Skeletal muscle tissue (tissue), 4 donors: ENCODE results near the gene UBE2G2. TPM values are rescaled to one million over a fixed set of nuclear protein-coding genes. Genes with fewer than 3 reads are reported as not detected.

Experiments
- H3K27ac ChIP-seq: one replicate; pipeline ENCODE4 v1.7.0; 2013; ENCODE audit warnings: mild to moderate bottlenecking, low read depth, low read length, inconsistent platforms
- H3K27me3 ChIP-seq, 3 donors: one replicate each; pipeline ENCODE4 v1.7.0; 2013; ENCODE audit warnings: low read length in 3 of 3; ENCODE audit not compliant: control insufficient read depth in 3 of 3, insufficient read depth in 3 of 3
- H3K36me3 ChIP-seq, 3 donors: one replicate each; pipeline ENCODE4 v1.7.0; 2013; ENCODE audit warnings: low read length in 3 of 3; ENCODE audit not compliant: control insufficient read depth in 3 of 3, insufficient read depth in 3 of 3
- H3K4me1 ChIP-seq, 3 donors: one replicate each; pipeline ENCODE4 v1.7.0; 2013; ENCODE audit warnings: low read length in 3 of 3, mild to moderate bottlenecking in 3 of 3; ENCODE audit not compliant: control insufficient read depth in 3 of 3, insufficient read depth in 3 of 3
- H3K4me3 ChIP-seq, 3 donors: one replicate each; pipeline ENCODE4 v1.7.0; 2013; ENCODE audit warnings: low read length in 3 of 3
- H3K9ac ChIP-seq, 3 donors: one replicate each; pipeline ENCODE4 v1.7.0; 2013; ENCODE audit warnings: low read length in 3 of 3, mild to moderate bottlenecking in 3 of 3, moderate library complexity in 2 of 3, low read depth in 1 of 3
- H3K9me3 ChIP-seq, 3 donors: one replicate each; pipeline ENCODE4 v1.7.0; 2013; ENCODE audit warnings: low read length in 3 of 3; ENCODE audit not compliant: control insufficient read depth in 3 of 3
- total RNA-seq: library from RNA; depleted of rRNA; stranded (reverse); fragments of >200 nt; gene quantifications from one replicate; pipeline ENCODE4 v1.2.3, GENCODE V29; 2014
- donor health status: Osteomylitis.

The UBE2G2 gene
- total RNA-seq, 1 donor from 2014 or later, result 60.5 TPM

- H3K27me3 ChIP-seq, result peaks cover 2 to 13% (median 7%) of the 10 kb centered on the region in 3 donors
Observed at GRCh38 chr21:44739316-44739715, 62.3 kb downstream of the UBE2G2 start.

DNA sequence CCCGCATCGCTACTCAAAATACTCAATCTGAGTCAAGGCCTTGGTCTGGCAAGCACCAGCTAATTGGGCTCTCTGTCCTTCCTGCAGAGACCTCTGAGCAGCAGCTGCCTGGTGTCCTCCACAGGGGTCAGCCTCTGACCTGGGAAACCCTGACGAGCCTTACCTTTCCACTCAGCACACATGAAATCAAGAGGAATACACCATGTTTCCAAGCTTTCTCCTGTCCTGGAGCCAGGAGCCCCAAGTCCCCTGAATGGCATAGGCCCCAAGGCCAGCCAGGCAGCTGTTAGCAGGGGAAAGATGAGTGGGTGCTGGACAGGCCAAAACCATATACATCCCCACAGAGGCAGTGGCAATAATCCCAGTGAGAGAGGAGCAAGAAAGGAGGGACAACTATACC is 63.0 kb downstream of the UBE2G2 start:
- Histone ChIP-seq H3K36me3 (no peaks in the 10 kb centered on the region), H3K9me3 (peaks cover 15 to 21% (median 18%) of the 10 kb centered on the region in 3 donors)

More at GRCh38 chr21:44739316-44739715, 62.3 kb downstream of the UBE2G2 start:
- Histone ChIP-seq H3K4me3 (no peak overlapping the region), H3K36me3 (no peaks in the 10 kb centered on the region), H3K27ac (no peak overlapping the region), H3K9me3 (peaks cover 15 to 21% (median 18%) of the 10 kb centered on the region in 3 donors), H3K4me1 (no peaks in the 10 kb centered on the region), H3K9ac (no peak overlapping the region)

DNA sequence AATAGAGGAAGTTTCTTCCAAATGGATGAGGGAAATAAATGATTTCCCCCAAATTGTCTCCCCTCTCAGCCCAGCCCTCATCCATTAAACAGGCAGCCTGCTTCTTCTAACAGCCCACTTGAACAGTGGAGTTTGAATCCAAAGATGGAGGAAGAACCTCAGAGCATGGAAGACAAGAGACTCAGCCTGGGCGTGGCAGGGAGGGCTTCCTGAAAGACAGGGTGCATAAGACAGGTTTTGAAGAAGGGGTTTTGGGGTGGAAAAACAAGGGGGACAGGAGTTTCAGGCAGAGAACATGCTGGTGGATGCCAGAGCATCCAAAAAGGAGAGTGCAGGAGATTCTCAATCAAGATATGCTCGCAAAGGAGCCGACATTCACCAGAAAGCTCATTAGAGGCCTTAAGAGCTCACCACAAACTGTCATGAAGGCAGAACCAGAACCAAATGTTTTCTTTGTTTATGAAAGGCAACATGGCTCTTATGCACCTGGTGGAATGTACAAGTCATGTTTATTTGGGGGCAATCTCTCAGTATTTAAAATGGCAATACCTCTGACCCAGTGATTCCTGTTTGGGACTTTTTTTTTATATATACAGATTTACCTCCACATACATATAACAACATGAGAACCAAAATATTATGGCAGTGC is 63.8 kb downstream of the UBE2G2 start:
- H3K9me3 ChIP-seq, result peaks cover 15 to 21% (median 18%) of the 10 kb centered on the region in 3 donors
- H3K27me3 ChIP-seq, result peaks cover 2 to 19% (median 16%) of the 10 kb centered on the region in 3 donors
- H3K27ac ChIP-seq, result no peak overlapping the region
- no peaks in the 10 kb centered on the region for H3K36me3 ChIP-seq
- H3K9ac ChIP-seq, result no peak overlapping the region
- no peaks in the 10 kb centered on the region for H3K4me1 ChIP-seq
- no peak overlapping the region for H3K4me3 ChIP-seq

More for the DNA sequence above, 63.0 kb downstream of the UBE2G2 start:
- Histone ChIP-seq H3K27me3 (peaks cover 2 to 13% (median 11%) of the 10 kb centered on the region in 3 donors), H3K27ac (no peak overlapping the region), H3K9ac (no peak overlapping the region), H3K4me3 (no peak overlapping the region), H3K4me1 (no peaks in the 10 kb centered on the region)

- no peak overlapping the region for H3K4me3 ChIP-seq
- H3K36me3 ChIP-seq, result no peaks in the 10 kb centered on the region
- H3K4me1 ChIP-seq, result no peaks in the 10 kb centered on the region
- H3K9me3 ChIP-seq, result peaks cover 15 to 21% (median 18%) of the 10 kb centered on the region in 3 donors
- peaks cover 6 to 22% (median 17%) of the 10 kb centered on the region in 3 donors for H3K27me3 ChIP-seq
- H3K27ac ChIP-seq, result no peak overlapping the region
- no peak overlapping the region for H3K9ac ChIP-seq
Observed at GRCh38 chr21:44736291-44737004, 65.2 kb downstream of the UBE2G2 start.

- H3K4me3 ChIP-seq, result no peak overlapping the region
- no peak overlapping the region for H3K27ac ChIP-seq
- no peaks in the 10 kb centered on the region for H3K36me3 ChIP-seq
- H3K9ac ChIP-seq, result no peak overlapping the region
- no peaks in the 10 kb centered on the region for H3K4me1 ChIP-seq
- peaks cover 6 to 22% (median 21%) of the 10 kb centered on the region in 3 donors for H3K27me3 ChIP-seq
- peaks cover 15 to 21% (median 18%) of the 10 kb centered on the region in 3 donors for H3K9me3 ChIP-seq
Observed at GRCh38 chr21:44735821-44736220, 65.8 kb downstream of the UBE2G2 start.

- peaks cover 3 to 29% (median 22%) of the 10 kb centered on the region in 3 donors for H3K27me3 ChIP-seq
- no peaks in the 10 kb centered on the region for H3K4me1 ChIP-seq
- no peaks in the 10 kb centered on the region for H3K36me3 ChIP-seq
- H3K27ac ChIP-seq, result no peak overlapping the region
- H3K9me3 ChIP-seq, result peaks cover 15 to 20% (median 18%) of the 10 kb centered on the region in 3 donors
- no peak overlapping the region for H3K4me3 ChIP-seq
- H3K9ac ChIP-seq, result no peak overlapping the region
Observed at GRCh38 chr21:44734841-44735240, 66.8 kb downstream of the UBE2G2 start.

DNA sequence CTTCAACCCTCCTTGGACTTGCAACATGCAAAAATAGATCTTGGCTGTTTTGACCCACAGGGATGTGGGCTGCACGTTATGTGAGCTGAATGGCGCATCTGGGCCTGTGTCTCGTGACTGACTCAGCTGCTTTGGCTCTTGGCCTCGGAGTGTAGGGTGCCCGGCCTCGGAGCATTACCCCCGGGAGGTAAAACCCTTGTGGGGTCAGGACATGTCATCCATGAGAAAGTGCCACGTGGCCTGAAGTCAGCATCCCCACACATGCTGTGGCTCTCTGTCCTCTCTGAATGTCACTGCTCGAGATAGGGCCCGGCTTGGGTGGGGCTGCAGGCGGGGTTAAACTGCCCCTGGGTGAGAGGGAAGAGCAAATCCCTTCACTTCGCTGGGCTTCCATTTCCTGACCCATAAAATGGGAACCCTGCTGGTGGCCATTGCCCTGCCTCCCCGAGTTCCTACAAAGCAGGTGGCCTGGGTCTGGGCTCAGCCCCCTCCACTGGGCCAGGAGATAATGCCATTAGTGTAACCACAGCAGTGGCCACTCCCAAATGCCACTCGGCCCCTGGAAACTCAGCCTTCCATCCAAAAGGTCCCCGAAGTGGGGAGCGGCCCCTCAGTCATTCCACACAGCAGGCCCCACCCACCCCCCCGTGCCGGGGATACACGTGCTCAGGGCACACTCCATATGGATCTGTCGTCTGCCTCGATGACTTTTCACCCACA is 67.4 kb downstream of the UBE2G2 start:
- Histone ChIP-seq H3K36me3 (no peaks in the 10 kb centered on the region), H3K4me1 (no peaks in the 10 kb centered on the region), H3K27me3 (peaks cover 4 to 33% (median 22%) of the 10 kb centered on the region in 3 donors)

DNA sequence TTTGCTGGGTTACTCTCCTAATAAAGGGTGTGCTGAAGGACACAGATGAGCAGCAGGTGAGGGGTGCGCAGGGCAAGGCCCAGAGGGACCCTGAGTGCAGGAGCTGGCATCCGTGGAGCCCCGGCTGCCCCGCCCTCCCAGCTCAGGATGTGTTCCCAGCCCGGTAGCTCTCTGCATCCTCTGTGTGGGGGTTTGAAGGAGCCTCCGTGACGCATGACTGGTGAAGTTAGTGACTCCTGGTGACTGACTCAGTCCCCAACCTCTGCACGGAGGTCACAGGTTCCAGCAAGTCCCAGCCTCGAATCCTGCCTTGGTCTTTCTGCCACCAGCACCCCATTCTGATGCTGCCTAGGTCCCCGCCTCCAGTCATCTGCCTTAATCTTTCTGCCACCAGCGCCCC is 68.7 kb downstream of the UBE2G2 start:
- H3K4me1 ChIP-seq, result no peaks in the 10 kb centered on the region
- peaks cover 10 to 40% (median 23%) of the 10 kb centered on the region in 3 donors for H3K27me3 ChIP-seq
- peaks cover 6 to 8% (median 8%) of the 10 kb centered on the region in 3 donors for H3K9me3 ChIP-seq
- H3K36me3 ChIP-seq, result no peaks in the 10 kb centered on the region
- no peak overlapping the region for H3K4me3 ChIP-seq
- H3K9ac ChIP-seq, result no peak overlapping the region
- no peak overlapping the region for H3K27ac ChIP-seq

More for the DNA sequence above, 67.4 kb downstream of the UBE2G2 start:
- Histone ChIP-seq H3K9me3 (peaks cover 13 to 14% (median 14%) of the 10 kb centered on the region in 3 donors), H3K27ac (no peak overlapping the region), H3K9ac (no peak overlapping the region), H3K4me3 (no peak overlapping the region)

- H3K27ac ChIP-seq, result no peak overlapping the region
- H3K4me1 ChIP-seq, result no peaks in the 10 kb centered on the region
- no peak overlapping the region for H3K4me3 ChIP-seq
- peaks cover under 1 to 6% (median 2%) of the 10 kb centered on the region in 3 donors for H3K9me3 ChIP-seq
- H3K36me3 ChIP-seq, result no peaks in the 10 kb centered on the region
- peaks cover 16 to 46% (median 28%) of the 10 kb centered on the region in 3 donors for H3K27me3 ChIP-seq
- no peak overlapping the region for H3K9ac ChIP-seq
Observed at GRCh38 chr21:44732263-44732662, 69.4 kb downstream of the UBE2G2 start.
